Measurements from ENCODE around the gene DUS2.

DUS2 gene

GRCh38 chr16:68022728-68023537 is at the start of gene DUS2, which contains the start of gene DDX28:
DUS2 (plus strand) TSS chr16:68023284; CDS start chr16:68038024, 14,740 bp downstream.
DDX28 (minus strand) TSS chr16:68023232; CDS start chr16:68023202, 30 bp downstream.
- H3K4me1 ChIP-seq (ENCODE audit: control insufficient read depth, insufficient read depth, low read length): peaks cover 15% of the 10 kb centered on the region
- H3K9ac ChIP-seq (ENCODE audit: low read length): peak within 1 kb of the TSS; percentile 91
- H3K27me3 ChIP-seq (ENCODE audit: control insufficient read depth, insufficient read depth, low read length): no peaks in the 10 kb centered on the region
- H3K9me3 ChIP-seq (ENCODE audit: control insufficient read depth, low read length): no peaks in the 10 kb centered on the region
- peak within 1 kb of the TSS; percentile 81 for H3K4me3 ChIP-seq (ENCODE audit: low read length)
- no peaks in the 10 kb centered on the region for H3K36me3 ChIP-seq (ENCODE audit: control insufficient read depth, insufficient read depth, low read length)

- Histone ChIP-seq H3K9ac (ENCODE audit: low read length) (no peak overlapping the region), H3K4me3 (ENCODE audit: low read length) (no peak overlapping the region), H3K27me3 (ENCODE audit: control insufficient read depth, insufficient read depth, low read length) (peaks cover 22% of the 10 kb centered on the region), H3K4me1 (ENCODE audit: control insufficient read depth, insufficient read depth, low read length) (no peaks in the 10 kb centered on the region), H3K36me3 (ENCODE audit: control insufficient read depth, insufficient read depth, low read length) (no peaks in the 10 kb centered on the region), H3K9me3 (ENCODE audit: control insufficient read depth, low read length) (no peaks in the 10 kb centered on the region)
Observed at GRCh38 chr16:67975321-67976105, 47.6 kb upstream of the DUS2 start.

- no peak overlapping the region for H3K9ac ChIP-seq (ENCODE audit: low read length)
- peaks cover 22% of the 10 kb centered on the region for H3K27me3 ChIP-seq (ENCODE audit: control insufficient read depth, insufficient read depth, low read length)
- H3K9me3 ChIP-seq (ENCODE audit: control insufficient read depth, low read length): no peaks in the 10 kb centered on the region
- H3K4me3 ChIP-seq (ENCODE audit: low read length): no peak overlapping the region
- no peaks in the 10 kb centered on the region for H3K4me1 ChIP-seq (ENCODE audit: control insufficient read depth, insufficient read depth, low read length)
- H3K36me3 ChIP-seq (ENCODE audit: control insufficient read depth, insufficient read depth, low read length): no peaks in the 10 kb centered on the region
Observed at GRCh38 chr16:67976205-67976604, 46.9 kb upstream of the DUS2 start.

GRCh38 chr16:67977005-67977404 is 46.1 kb upstream of the DUS2 start:
- no peaks in the 10 kb centered on the region for H3K36me3 ChIP-seq (ENCODE audit: control insufficient read depth, insufficient read depth, low read length)
- H3K9ac ChIP-seq (ENCODE audit: low read length): no peak overlapping the region
- H3K27me3 ChIP-seq (ENCODE audit: control insufficient read depth, insufficient read depth, low read length): peaks cover 22% of the 10 kb centered on the region
- H3K4me1 ChIP-seq (ENCODE audit: control insufficient read depth, insufficient read depth, low read length): no peaks in the 10 kb centered on the region
- H3K9me3 ChIP-seq (ENCODE audit: control insufficient read depth, low read length): no peaks in the 10 kb centered on the region
- H3K4me3 ChIP-seq (ENCODE audit: low read length): no peak overlapping the region

- no peaks in the 10 kb centered on the region for H3K9me3 ChIP-seq (ENCODE audit: control insufficient read depth, low read length)
Observed at GRCh38 chr16:67977469-67978227, 45.4 kb upstream of the DUS2 start.

GRCh38 chr16:67979955-67980678 is 43.0 kb upstream of the DUS2 start, which contains the start of gene DPEP3:
DPEP3 (minus strand) TSS chr16:67980499; CDS start chr16:67980380, 119 bp downstream.
- H3K4me3 ChIP-seq (ENCODE audit: low read length): no peak within 1 kb of the TSS
- H3K4me1 ChIP-seq (ENCODE audit: control insufficient read depth, insufficient read depth, low read length): no peaks in the 10 kb centered on the region
- H3K9me3 ChIP-seq (ENCODE audit: control insufficient read depth, low read length): no peaks in the 10 kb centered on the region
- no peak within 1 kb of the TSS for H3K9ac ChIP-seq (ENCODE audit: low read length)
- H3K27me3 ChIP-seq (ENCODE audit: control insufficient read depth, insufficient read depth, low read length): peaks cover 22% of the 10 kb centered on the region
- no peaks in the 10 kb centered on the region for H3K36me3 ChIP-seq (ENCODE audit: control insufficient read depth, insufficient read depth, low read length)

More at GRCh38 chr16:67977469-67978227, 45.4 kb upstream of the DUS2 start:
- Histone ChIP-seq H3K4me3 (ENCODE audit: low read length) (no peak overlapping the region), H3K9ac (ENCODE audit: low read length) (no peak overlapping the region), H3K4me1 (ENCODE audit: control insufficient read depth, insufficient read depth, low read length) (no peaks in the 10 kb centered on the region), H3K36me3 (ENCODE audit: control insufficient read depth, insufficient read depth, low read length) (no peaks in the 10 kb centered on the region), H3K27me3 (ENCODE audit: control insufficient read depth, insufficient read depth, low read length) (peaks cover 22% of the 10 kb centered on the region)

- no peak overlapping the region for H3K4me3 ChIP-seq (ENCODE audit: low read length)
Observed at GRCh38 chr16:67982011-67982696, 40.9 kb upstream of the DUS2 start.

GRCh38 chr16:67986949-67987348 is 36.1 kb upstream of the DUS2 start:
- Histone ChIP-seq H3K4me1 (ENCODE audit: control insufficient read depth, insufficient read depth, low read length) (no peaks in the 10 kb centered on the region), H3K9ac (ENCODE audit: low read length) (no peak overlapping the region), H3K27me3 (ENCODE audit: control insufficient read depth, insufficient read depth, low read length) (peaks cover under 1% of the 10 kb centered on the region), H3K36me3 (ENCODE audit: control insufficient read depth, insufficient read depth, low read length) (no peaks in the 10 kb centered on the region), H3K4me3 (ENCODE audit: low read length) (no peak overlapping the region), H3K9me3 (ENCODE audit: control insufficient read depth, low read length) (no peaks in the 10 kb centered on the region)

More at GRCh38 chr16:67982011-67982696, 40.9 kb upstream of the DUS2 start:
- no peaks in the 10 kb centered on the region for H3K9me3 ChIP-seq (ENCODE audit: control insufficient read depth, low read length)
- H3K36me3 ChIP-seq (ENCODE audit: control insufficient read depth, insufficient read depth, low read length): no peaks in the 10 kb centered on the region
- peaks cover 14% of the 10 kb centered on the region for H3K27me3 ChIP-seq (ENCODE audit: control insufficient read depth, insufficient read depth, low read length)
- no peak overlapping the region for H3K9ac ChIP-seq (ENCODE audit: low read length)
- no peaks in the 10 kb centered on the region for H3K4me1 ChIP-seq (ENCODE audit: control insufficient read depth, insufficient read depth, low read length)

- Histone ChIP-seq H3K9me3 (ENCODE audit: control insufficient read depth, low read length) (no peaks in the 10 kb centered on the region), H3K4me1 (ENCODE audit: control insufficient read depth, insufficient read depth, low read length) (peaks cover under 1% of the 10 kb centered on the region), H3K36me3 (ENCODE audit: control insufficient read depth, insufficient read depth, low read length) (no peaks in the 10 kb centered on the region), H3K9ac (ENCODE audit: low read length) (no peak overlapping the region), H3K4me3 (ENCODE audit: low read length) (no peak overlapping the region), H3K27me3 (ENCODE audit: control insufficient read depth, insufficient read depth, low read length) (peaks cover 7% of the 10 kb centered on the region)
Observed at GRCh38 chr16:67987460-67988160, 35.5 kb upstream of the DUS2 start.

- no peaks in the 10 kb centered on the region for H3K36me3 ChIP-seq (ENCODE audit: control insufficient read depth, insufficient read depth, low read length)
- H3K9me3 ChIP-seq (ENCODE audit: control insufficient read depth, low read length): no peaks in the 10 kb centered on the region
- H3K9ac ChIP-seq (ENCODE audit: low read length): no peak overlapping the region
- peaks cover 12% of the 10 kb centered on the region for H3K4me1 ChIP-seq (ENCODE audit: control insufficient read depth, insufficient read depth, low read length)
- H3K27me3 ChIP-seq (ENCODE audit: control insufficient read depth, insufficient read depth, low read length): peaks cover 8% of the 10 kb centered on the region
- H3K4me3 ChIP-seq (ENCODE audit: low read length): no peak overlapping the region
Observed at GRCh38 chr16:67988675-67989074, 34.4 kb upstream of the DUS2 start.
